ENCODE measurements around the gene OGFR.

The OGFR gene

DNA sequence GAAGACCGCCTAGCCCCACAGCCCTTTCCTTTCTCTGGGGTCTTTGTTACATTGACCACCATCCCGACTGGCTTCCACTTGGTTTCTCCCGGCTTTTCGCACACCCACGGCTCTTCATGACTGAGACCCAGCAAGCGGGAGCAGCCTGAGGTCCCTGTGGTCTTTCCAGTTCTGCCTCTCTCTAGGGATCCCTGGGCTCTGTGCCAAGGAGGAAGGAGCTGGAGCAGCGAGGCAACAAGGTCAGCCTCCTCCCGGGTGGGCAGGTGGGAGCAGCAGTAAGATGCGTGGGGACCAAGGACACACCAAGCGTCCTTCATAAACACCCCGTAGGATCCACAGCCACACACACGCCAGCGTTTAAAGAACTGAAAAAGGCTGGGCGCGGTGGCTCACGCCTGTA is 37.9 kb upstream of the OGFR start:
- peaks cover 4% of the 10 kb centered on the region for H3K27me3 ChIP-seq
- H3K4me3 ChIP-seq (ENCODE audit: low read depth in 1 of 2, low read length in 1 of 2) = no peak overlapping the region
- no peaks in the 10 kb centered on the region for H3K36me3 ChIP-seq
- no peak overlapping the region for H3K27ac ChIP-seq
- no peaks in the 10 kb centered on the region for H3K4me1 ChIP-seq (ENCODE audit: control insufficient read depth in 1 of 2, insufficient read depth in 1 of 2, low read depth in 1 of 2, low read length in 1 of 2)
- TF ChIP-seq, protein P1, sequence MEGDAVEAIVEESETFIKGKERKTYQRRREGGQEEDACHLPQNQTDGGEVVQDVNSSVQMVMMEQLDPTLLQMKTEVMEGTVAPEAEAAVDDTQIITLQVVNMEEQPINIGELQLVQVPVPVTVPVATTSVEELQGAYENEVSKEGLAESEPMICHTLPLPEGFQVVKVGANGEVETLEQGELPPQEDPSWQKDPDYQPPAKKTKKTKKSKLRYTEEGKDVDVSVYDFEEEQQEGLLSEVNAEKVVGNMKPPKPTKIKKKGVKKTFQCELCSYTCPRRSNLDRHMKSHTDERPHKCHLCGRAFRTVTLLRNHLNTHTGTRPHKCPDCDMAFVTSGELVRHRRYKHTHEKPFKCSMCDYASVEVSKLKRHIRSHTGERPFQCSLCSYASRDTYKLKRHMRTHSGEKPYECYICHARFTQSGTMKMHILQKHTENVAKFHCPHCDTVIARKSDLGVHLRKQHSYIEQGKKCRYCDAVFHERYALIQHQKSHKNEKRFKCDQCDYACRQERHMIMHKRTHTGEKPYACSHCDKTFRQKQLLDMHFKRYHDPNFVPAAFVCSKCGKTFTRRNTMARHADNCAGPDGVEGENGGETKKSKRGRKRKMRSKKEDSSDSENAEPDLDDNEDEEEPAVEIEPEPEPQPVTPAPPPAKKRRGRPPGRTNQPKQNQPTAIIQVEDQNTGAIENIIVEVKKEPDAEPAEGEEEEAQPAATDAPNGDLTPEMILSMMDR (IDR thresholded peaks at IDR 0.05) = no peak
- H3K9me3 ChIP-seq = no peaks in the 10 kb centered on the region

DNA sequence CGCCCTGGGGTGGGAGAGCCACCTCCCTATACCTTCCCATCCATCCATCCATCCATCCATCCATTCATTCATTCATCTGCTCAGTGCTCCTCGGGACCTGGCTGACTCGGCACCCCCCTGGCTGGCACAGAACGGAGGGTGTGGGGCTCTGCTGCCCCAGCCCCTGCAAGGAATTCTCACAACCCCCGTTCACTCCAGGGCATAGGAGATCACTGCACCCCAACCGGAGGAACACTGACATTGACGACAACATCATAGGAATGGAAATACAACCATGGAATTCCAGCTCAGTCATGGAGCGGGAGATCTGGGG is 36.4 kb upstream of the OGFR start:
- H3K4me1 ChIP-seq (ENCODE audit: control insufficient read depth in 1 of 2, insufficient read depth in 1 of 2, low read depth in 1 of 2, low read length in 1 of 2) = peaks cover 3 to 10% of the 10 kb centered on the region in 2 experiments
- H3K27ac ChIP-seq = no peak overlapping the region
- H3K9me3 ChIP-seq = no peaks in the 10 kb centered on the region
- H3K4me3 ChIP-seq (ENCODE audit: low read depth in 1 of 2, low read length in 1 of 2) = no peak overlapping the region
- no peaks in the 10 kb centered on the region for H3K36me3 ChIP-seq
- TF ChIP-seq, protein P1 (IDR thresholded peaks at IDR 0.05) = no peak
- peaks cover 4% of the 10 kb centered on the region for H3K27me3 ChIP-seq

DNA sequence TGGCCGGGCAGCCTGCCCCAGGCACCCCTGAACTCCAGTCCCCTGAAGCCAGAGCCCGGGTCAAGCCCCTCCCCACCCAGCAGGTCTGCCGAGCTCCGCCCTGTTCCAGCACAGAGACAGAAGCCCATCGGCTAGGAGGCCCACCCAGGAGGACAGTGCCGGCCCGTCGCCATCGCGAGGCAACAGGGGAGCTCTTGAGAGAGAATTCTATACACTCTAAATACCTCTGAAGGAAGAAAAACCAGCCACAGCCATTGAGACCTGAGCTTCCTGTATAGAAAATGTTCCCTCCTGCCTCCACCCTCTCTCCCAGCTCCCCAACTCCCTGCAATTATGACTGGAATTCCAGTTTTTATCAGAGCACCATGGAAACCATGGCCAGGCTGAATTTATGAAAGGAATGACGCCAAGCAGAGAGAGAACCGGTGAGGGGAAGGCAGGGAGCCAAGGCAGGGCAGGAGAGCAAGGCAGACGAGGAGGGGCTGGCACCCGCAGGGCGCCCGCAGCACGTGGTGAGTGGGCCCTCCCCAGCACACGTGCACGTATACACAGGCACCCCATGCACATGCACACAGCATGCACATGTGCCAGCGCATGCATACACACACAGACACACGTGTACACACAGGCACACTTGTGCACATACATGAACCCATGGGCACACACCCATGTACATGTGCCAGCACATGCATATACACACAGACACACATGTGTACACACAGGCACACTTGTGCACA is 35.9 kb upstream of the OGFR start:
- Histone ChIP-seq H3K36me3 (no peaks in the 10 kb centered on the region), H3K27me3 (peaks cover 4% of the 10 kb centered on the region), H3K4me1 (ENCODE audit: control insufficient read depth in 1 of 2, insufficient read depth in 1 of 2, low read depth in 1 of 2, low read length in 1 of 2) (peaks cover 3 to 12% of the 10 kb centered on the region in 2 experiments), H3K27ac (no peak overlapping the region), H3K9me3 (no peaks in the 10 kb centered on the region), H3K4me3 (ENCODE audit: low read depth in 1 of 2, low read length in 1 of 2) (no peak overlapping the region)
- TF ChIP-seq, protein P1 (IDR thresholded peaks at IDR 0.05) = no peak

DNA sequence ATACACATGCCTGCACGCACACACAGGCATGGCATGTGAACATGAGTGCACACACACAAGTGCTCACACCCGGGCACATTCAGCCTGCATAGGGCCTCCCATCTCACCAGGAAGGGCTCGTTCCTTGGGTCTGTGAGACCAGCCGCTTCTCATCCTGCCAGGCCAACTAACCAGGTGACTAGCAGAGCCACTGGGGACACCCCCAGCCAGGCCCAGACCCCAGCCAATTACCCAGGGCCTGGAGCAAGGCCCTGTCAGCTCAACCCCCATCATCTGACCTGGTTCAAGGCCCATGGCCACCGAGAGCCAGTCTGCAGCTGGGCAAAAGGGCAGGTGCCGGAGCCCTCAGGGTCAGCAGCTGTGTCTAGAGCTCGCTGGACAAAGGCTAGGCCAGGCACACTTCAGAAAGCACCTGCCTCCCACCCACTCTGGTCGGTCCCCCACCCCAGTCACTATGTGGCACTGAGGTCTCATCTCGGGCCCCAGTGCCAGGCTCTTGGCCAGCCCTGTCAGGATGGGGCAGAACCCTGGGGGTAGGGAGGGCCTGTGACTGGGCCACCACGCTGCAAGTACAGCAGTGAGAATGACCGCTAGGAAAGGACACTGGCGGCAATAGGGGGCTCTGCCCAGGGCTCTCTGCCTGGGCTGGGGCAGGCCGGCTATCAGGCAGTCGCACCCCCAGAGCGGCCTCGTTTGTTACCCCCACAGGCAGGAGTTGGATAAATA is 35.1 kb upstream of the OGFR start:
- peaks cover 4% of the 10 kb centered on the region for H3K27me3 ChIP-seq

DNA sequence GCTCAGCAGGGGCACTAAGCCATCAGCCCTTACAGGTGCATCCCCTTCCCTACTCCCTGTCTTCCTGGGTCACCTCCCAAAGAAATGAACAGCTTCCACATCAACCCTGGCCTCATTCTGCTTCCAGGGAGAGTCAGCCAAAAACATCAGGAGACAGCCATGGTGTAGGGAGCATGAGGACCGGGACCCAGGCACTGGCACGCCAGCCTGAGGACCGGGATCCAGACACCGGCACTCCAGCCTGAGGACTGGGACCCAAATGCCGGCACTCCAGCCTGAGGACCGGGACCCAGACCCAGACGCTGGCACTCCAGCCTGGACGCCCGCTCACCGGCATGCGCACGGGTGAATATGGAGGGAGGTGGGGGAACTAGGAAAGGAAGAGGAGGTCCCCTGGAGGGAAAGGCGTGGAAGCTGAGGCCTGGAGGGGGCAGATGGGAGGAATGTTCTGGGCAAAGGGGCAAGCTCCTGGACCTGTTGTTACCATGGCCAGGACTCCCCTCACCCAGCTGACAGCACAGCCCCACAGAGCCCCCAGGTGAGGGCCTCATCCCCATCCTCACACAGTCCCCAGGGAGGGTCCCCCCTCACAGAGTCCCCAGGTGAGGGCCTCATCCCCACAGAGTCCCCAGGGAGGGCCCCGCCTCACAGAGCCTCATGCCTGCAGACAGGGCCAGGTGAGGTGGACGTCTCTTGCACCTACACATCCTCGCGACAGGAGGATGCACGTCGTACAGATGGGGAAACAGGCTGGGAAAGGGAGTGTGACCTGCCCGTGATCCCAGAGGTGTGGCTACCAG is 34.3 kb upstream of the OGFR start:
- Histone ChIP-seq H3K4me1 (ENCODE audit: control insufficient read depth in 1 of 2, insufficient read depth in 1 of 2, low read depth in 1 of 2, low read length in 1 of 2) (peaks cover 12 to 24% of the 10 kb centered on the region in 2 experiments), H3K9me3 (no peaks in the 10 kb centered on the region), H3K27me3 (peaks cover 4% of the 10 kb centered on the region), H3K4me3 (ENCODE audit: low read depth in 1 of 2, low read length in 1 of 2) (no peak overlapping the region), H3K27ac (no peak overlapping the region), H3K36me3 (no peaks in the 10 kb centered on the region)
- TF ChIP-seq, protein P1 (IDR thresholded peaks at IDR 0.05) = no peak

More for the DNA sequence above, 35.1 kb upstream of the OGFR start:
- Histone ChIP-seq H3K9me3 (no peaks in the 10 kb centered on the region), H3K4me3 (ENCODE audit: low read depth in 1 of 2, low read length in 1 of 2) (no peak overlapping the region), H3K27ac (no peak overlapping the region), H3K4me1 (ENCODE audit: control insufficient read depth in 1 of 2, insufficient read depth in 1 of 2, low read depth in 1 of 2, low read length in 1 of 2) (peaks cover 4 to 16% of the 10 kb centered on the region in 2 experiments), H3K36me3 (no peaks in the 10 kb centered on the region)
- TF ChIP-seq, protein P1 (IDR thresholded peaks at IDR 0.05) = no peak

All from neutrophil (primary cell).